ENCODE data around the gene RAP1GDS1.

GRCh38 chr4:98261405-98262291, 464 bp downstream of the RAP1GDS1 start:
- TF ChIP-seq ZNF766 (CRISPR knock-in tag; IDR thresholded peaks at IDR 0.05; ENCODE audit: borderline replicate concordance) (no peak), ZUFSP (CRISPR knock-in tag; IDR thresholded peaks at IDR 0.05; ENCODE audit: borderline replicate concordance) (no peak), ZNF24 (IDR thresholded peaks at IDR 0.05) (no peak), NCOA2 (CRISPR knock-in tag; IDR thresholded peaks at IDR 0.05) (no peak)

Measured in HepG2 (cell line).